Stimulated activated CD4-positive, alpha-beta T cell treated with anti-CD3 and anti-CD28 coated beads, TNF-alpha, amount 100 ng/mL, for 1 hour (primary cell): ENCODE measurements around the gene DGKQ.
"Not testable (repeated sequence)": the region's sequence is repeated elsewhere in the genome, so short reads cannot be mapped to it uniquely, and the experiment has no call there.

Source experiments
- DNase-seq, 3 donors: peaks; one replicate each; pipeline ENCODE4 v3.0.0-alpha.2; 2020; ENCODE audit warnings: low read depth in 3 of 3, low spot score in 1 of 3

The DGKQ gene

GRCh38 chr4:978957-979701 lies 5.8 kb upstream of the DGKQ start:
- no peak for DNase-seq

- DNase-seq, result not testable (repeated sequence)
Observed at GRCh38 chr4:976016-976415, 2.6 kb upstream of the DGKQ start.

- no peak for DNase-seq
Observed at GRCh38 chr4:974668-975067, 1.3 kb upstream of the DGKQ start.

GRCh38 chr4:972651-973424 lies 531 bp downstream of the DGKQ start:
- peak; percentile 21 to 49 (median 39) for DNase-seq

GRCh38 chr4:971666-972500 lies 1.5 kb downstream of the DGKQ start:
- DNase-seq, result no peak

GRCh38 chr4:970854-971520 lies 2.4 kb downstream of the DGKQ start:
- no peak for DNase-seq

- no peak for DNase-seq
Observed at GRCh38 chr4:970046-970745, 3.2 kb downstream of the DGKQ start.

- no peak for DNase-seq
Observed at GRCh38 chr4:968621-969394, 4.6 kb downstream of the DGKQ start.

GRCh38 chr4:968221-968620 lies 5.1 kb downstream of the DGKQ start:
- DNase-seq, result no peak

- DNase-seq, result no peak
Observed at GRCh38 chr4:967113-968104, 6.0 kb downstream of the DGKQ start.

- no peak for DNase-seq
Observed at GRCh38 chr4:966266-967112, 6.9 kb downstream of the DGKQ start.

- DNase-seq, result no peak
Observed at GRCh38 chr4:965766-966134, 7.6 kb downstream of the DGKQ start.

- no peak for DNase-seq
Observed at GRCh38 chr4:965048-965765, 8.2 kb downstream of the DGKQ start.

- DNase-seq, result no peak
Observed at GRCh38 chr4:964346-965025, 8.9 kb downstream of the DGKQ start.

GRCh38 chr4:963276-964225 lies 9.8 kb downstream of the DGKQ start:
- no peak for DNase-seq
